ENCODE measurements around the gene EOLA1.

DNA sequence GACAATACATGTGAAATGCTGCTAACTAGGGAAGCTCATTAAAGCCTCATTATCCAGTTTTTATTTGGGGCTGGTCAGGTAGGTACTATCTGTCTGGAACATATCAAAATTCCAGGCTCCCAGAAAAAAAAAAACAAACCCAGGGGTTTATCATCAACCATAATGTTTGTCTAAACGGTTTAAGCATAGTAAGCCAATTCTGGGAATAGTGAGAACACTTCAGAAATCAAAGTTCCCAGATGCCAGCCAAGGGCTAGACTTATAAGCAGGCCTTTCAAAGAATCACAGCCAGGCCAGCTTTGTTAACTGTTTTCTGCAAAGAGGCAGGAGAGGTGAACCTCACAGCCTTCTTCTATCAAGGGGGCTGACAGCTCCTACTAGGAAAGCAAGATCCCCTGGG lies 43.8 kb upstream of the EOLA1 start:
- TF ChIP-seq, protein P1, sequence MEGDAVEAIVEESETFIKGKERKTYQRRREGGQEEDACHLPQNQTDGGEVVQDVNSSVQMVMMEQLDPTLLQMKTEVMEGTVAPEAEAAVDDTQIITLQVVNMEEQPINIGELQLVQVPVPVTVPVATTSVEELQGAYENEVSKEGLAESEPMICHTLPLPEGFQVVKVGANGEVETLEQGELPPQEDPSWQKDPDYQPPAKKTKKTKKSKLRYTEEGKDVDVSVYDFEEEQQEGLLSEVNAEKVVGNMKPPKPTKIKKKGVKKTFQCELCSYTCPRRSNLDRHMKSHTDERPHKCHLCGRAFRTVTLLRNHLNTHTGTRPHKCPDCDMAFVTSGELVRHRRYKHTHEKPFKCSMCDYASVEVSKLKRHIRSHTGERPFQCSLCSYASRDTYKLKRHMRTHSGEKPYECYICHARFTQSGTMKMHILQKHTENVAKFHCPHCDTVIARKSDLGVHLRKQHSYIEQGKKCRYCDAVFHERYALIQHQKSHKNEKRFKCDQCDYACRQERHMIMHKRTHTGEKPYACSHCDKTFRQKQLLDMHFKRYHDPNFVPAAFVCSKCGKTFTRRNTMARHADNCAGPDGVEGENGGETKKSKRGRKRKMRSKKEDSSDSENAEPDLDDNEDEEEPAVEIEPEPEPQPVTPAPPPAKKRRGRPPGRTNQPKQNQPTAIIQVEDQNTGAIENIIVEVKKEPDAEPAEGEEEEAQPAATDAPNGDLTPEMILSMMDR (IDR thresholded peaks at IDR 0.05), result no peak
- TF ChIP-seq POLR2A (IDR thresholded peaks at IDR 0.05), result no peak
